Neural cell (in vitro differentiated cells): ENCODE measurements around the gene TTN. TPM values are rescaled to one million over a fixed set of nuclear protein-coding genes. Genes with fewer than 3 reads are reported as not detected.
"Not testable (repeated sequence)": the region's sequence is repeated elsewhere in the genome, so short reads cannot be mapped to it uniquely, and the experiment has no call there.

Source experiments
- H2AFZ ChIP-seq: fragments of 200-600, 300-800 bp; sonication (generic), shearing (Covaris generic); 2 replicates; pipeline ENCODE4 v1.6.0; 2014; ENCODE audit warnings: low read depth, mild to moderate bottlenecking, antibody characterized with exemption, low read length, moderate library complexity
- H3F3A ChIP-seq: fragments of 200-600 bp; shearing (Covaris generic); 2 replicates; pipeline ENCODE4 v1.6.1; 2016; ENCODE audit warnings: mild to moderate bottlenecking, moderate library complexity, mixed read lengths, antibody characterized with exemption, low read length; ENCODE audit not compliant: insufficient read depth, poor library complexity, severe bottlenecking
- H3K27ac ChIP-seq: fragments of 200-600, 300-800 bp; sonication (generic), shearing (Covaris generic); 2 replicates; pipeline ENCODE4 v1.5.1; 2014; ENCODE audit warnings: mild to moderate bottlenecking, low read length, moderate library complexity
- H3K27me3 ChIP-seq: fragments of 300-800, 200-600 bp; sonication (generic), shearing (Covaris generic); 2 replicates; pipeline ENCODE4 v1.6.0; 2014; ENCODE audit warnings: mild to moderate bottlenecking, low read depth, low read length, moderate library complexity; ENCODE audit not compliant: insufficient read depth
- H3K36me3 ChIP-seq: fragments of 300-800, 200-600 bp; sonication (generic), shearing (Covaris generic); 2 replicates; pipeline ENCODE4 v1.5.1; 2014; ENCODE audit warnings: mild to moderate bottlenecking, antibody characterized with exemption, low read length, moderate library complexity; ENCODE audit not compliant: insufficient read depth
- H3K4me2 ChIP-seq: fragments of 300-800, 200-600 bp; sonication (generic), shearing (Covaris generic); 2 replicates; pipeline ENCODE4 v1.6.0; 2014; ENCODE audit warnings: mild to moderate bottlenecking, low read length
- H3K4me3 ChIP-seq: fragments of 300-800, 200-600 bp; sonication (generic), shearing (Covaris generic); 2 replicates; pipeline ENCODE4 v1.5.1; 2014; ENCODE audit warnings: mild to moderate bottlenecking, low read length, moderate library complexity
- H3K79me2 ChIP-seq: fragments of 200-600 bp; shearing (Covaris generic); replicated peaks from 2 replicates; pipeline ENCODE4 v1.6.0; 2014; ENCODE audit warnings: mild to moderate bottlenecking, low read length, moderate library complexity; ENCODE audit not compliant: insufficient read depth
- H3K9ac ChIP-seq: fragments of 300-800, 200-600 bp; sonication (generic), shearing (Covaris generic); 2 replicates; pipeline ENCODE4 v1.6.1; 2016; ENCODE audit warnings: mild to moderate bottlenecking, low read length, mixed read lengths
- H3K9me2 ChIP-seq: fragments of 200-600 bp; shearing (Covaris generic); 2 replicates; pipeline ENCODE4 v1.6.1; 2016; ENCODE audit warnings: mild to moderate bottlenecking, low read length, mixed read lengths; ENCODE audit not compliant: insufficient read depth
- H3K9me3 ChIP-seq: fragments of 200-600, 300-800 bp; sonication (generic), shearing (Covaris generic); 2 replicates; pipeline ENCODE4 v1.6.1; 2016; ENCODE audit warnings: mild to moderate bottlenecking, mixed run types, low read length, moderate library complexity, mixed read lengths
- H4K20me1 ChIP-seq: fragments of 200-600 bp; shearing (Covaris generic); 2 replicates; pipeline ENCODE4 v1.6.1; 2016; ENCODE audit warnings: mild to moderate bottlenecking, mixed run types; ENCODE audit not compliant: insufficient read depth
- CTCF ChIP-seq: fragments of 450-650 bp; IDR thresholded peaks from 2 replicates; pipeline ENCODE4 v1.5.1; 2014; ENCODE audit warnings: antibody characterized with exemption, mild to moderate bottlenecking, moderate library complexity; ENCODE audit not compliant: poor library complexity, severe bottlenecking
- EP300 ChIP-seq: fragments of 450-650 bp; conservative IDR thresholded peaks from 2 replicates; pipeline ENCODE4 v1.6.1; 2014; ENCODE audit warnings: antibody characterized with exemption, mild to moderate bottlenecking, moderate library complexity; ENCODE audit not compliant: poor library complexity, severe bottlenecking
- EZH2 ChIP-seq: fragments of 200-600, 300-800 bp; shearing (Covaris generic), sonication (generic); IDR thresholded peaks from 2 replicates; pipeline ENCODE4 v1.6.1; 2014; ENCODE audit warnings: antibody characterized with exemption, low read length, borderline replicate concordance, mild to moderate bottlenecking; ENCODE audit not compliant: insufficient read depth, poor library complexity, severe bottlenecking
- MXI1 ChIP-seq: fragments of 450-650 bp; conservative IDR thresholded peaks from 2 replicates; pipeline ENCODE4 v1.6.1; 2014; ENCODE audit warnings: antibody characterized with exemption, mild to moderate bottlenecking; ENCODE audit not compliant: poor library complexity, severe bottlenecking
- POLR2AphosphoS5 ChIP-seq: IDR thresholded peaks from 2 replicates; pipeline ENCODE4 v1.6.1; 2012
- RAD21 ChIP-seq: fragments of 450-650 bp; conservative IDR thresholded peaks from 2 replicates; pipeline ENCODE4 v1.6.1; 2014; ENCODE audit warnings: antibody characterized with exemption, mild to moderate bottlenecking, moderate library complexity
- SMC3 ChIP-seq: fragments of 450-650 bp; conservative IDR thresholded peaks from 2 replicates; pipeline ENCODE4 v1.6.1; 2014; ENCODE audit warnings: antibody characterized with exemption, mild to moderate bottlenecking, moderate library complexity; ENCODE audit not compliant: poor library complexity
- TAF1 ChIP-seq: IDR thresholded peaks from 2 replicates; pipeline ENCODE4 v1.6.1; 2012; ENCODE audit warnings: low read depth
- polyA plus RNA-seq: library from polyadenylated mRNA; depleted of rRNA; stranded (reverse); fragments of >200 nt; gene quantifications from 2 replicates; pipeline ENCODE4 v1.2.3, GENCODE V29; 2014
- TF ChIP-seq, protein P1 (sequence below): IDR thresholded peaks from 2 replicates; pipeline ENCODE4 v1.6.1; 2012; ENCODE audit warnings: borderline replicate concordance

The TTN gene
- polyA plus RNA-seq, 1 donor from 2014 or later, result 0.10 TPM

DNA sequence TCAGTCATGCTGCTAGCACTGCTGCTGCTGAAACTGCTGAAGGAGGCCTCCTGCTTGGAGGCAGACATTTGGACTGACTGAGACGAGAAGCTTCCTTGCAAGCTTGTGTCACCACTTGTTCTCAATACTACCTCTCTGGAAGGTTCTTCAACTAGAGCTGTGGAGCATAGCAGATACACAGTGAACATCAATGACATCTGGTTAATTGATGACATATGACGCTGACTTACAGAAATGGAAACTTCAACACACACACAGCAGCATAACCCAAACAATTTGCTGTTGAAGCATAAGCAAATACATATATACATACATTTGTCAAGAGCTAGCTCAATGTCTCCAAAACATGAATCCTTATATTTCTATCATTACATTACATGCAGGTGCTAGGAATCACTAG is 279.6 kb downstream of the TTN start:
- Histone ChIP-seq H3F3A (no peaks in the 10 kb centered on the region), H3K9ac (no peak overlapping the region), H3K4me2 (no peak overlapping the region), H4K20me1 (no peaks in the 10 kb centered on the region), H3K36me3 (no peaks in the 10 kb centered on the region), H2AFZ (no peak overlapping the region), H3K27ac (no peak overlapping the region), H3K27me3 (no peaks in the 10 kb centered on the region), H3K9me2 (no peaks in the 10 kb centered on the region), H3K4me3 (no peak overlapping the region), H3K79me2 (peaks cover 8% of the 10 kb centered on the region), H3K9me3 (no peaks in the 10 kb centered on the region)
- TF ChIP-seq, protein P1, sequence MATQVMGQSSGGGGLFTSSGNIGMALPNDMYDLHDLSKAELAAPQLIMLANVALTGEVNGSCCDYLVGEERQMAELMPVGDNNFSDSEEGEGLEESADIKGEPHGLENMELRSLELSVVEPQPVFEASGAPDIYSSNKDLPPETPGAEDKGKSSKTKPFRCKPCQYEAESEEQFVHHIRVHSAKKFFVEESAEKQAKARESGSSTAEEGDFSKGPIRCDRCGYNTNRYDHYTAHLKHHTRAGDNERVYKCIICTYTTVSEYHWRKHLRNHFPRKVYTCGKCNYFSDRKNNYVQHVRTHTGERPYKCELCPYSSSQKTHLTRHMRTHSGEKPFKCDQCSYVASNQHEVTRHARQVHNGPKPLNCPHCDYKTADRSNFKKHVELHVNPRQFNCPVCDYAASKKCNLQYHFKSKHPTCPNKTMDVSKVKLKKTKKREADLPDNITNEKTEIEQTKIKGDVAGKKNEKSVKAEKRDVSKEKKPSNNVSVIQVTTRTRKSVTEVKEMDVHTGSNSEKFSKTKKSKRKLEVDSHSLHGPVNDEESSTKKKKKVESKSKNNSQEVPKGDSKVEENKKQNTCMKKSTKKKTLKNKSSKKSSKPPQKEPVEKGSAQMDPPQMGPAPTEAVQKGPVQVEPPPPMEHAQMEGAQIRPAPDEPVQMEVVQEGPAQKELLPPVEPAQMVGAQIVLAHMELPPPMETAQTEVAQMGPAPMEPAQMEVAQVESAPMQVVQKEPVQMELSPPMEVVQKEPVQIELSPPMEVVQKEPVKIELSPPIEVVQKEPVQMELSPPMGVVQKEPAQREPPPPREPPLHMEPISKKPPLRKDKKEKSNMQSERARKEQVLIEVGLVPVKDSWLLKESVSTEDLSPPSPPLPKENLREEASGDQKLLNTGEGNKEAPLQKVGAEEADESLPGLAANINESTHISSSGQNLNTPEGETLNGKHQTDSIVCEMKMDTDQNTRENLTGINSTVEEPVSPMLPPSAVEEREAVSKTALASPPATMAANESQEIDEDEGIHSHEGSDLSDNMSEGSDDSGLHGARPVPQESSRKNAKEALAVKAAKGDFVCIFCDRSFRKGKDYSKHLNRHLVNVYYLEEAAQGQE, result no peak
- TF ChIP-seq SMC3, result no peak
- no peak for TF ChIP-seq EZH2

GRCh38 chr2:178526256-178526655 is 281.0 kb downstream of the TTN start:
- Histone ChIP-seq H3K9ac (no peak overlapping the region), H3K27me3 (no peaks in the 10 kb centered on the region), H3K4me3 (no peak overlapping the region), H3K9me2 (no peaks in the 10 kb centered on the region), H3K4me2 (no peak overlapping the region), H3K36me3 (no peaks in the 10 kb centered on the region), H4K20me1 (no peaks in the 10 kb centered on the region), H3K27ac (no peak overlapping the region), H3F3A (no peaks in the 10 kb centered on the region), H3K9me3 (no peaks in the 10 kb centered on the region), H3K79me2 (peaks cover 8% of the 10 kb centered on the region), H2AFZ (no peak overlapping the region)
- TF ChIP-seq TAF1, result no peak
- no peak for TF ChIP-seq CTCF
- TF ChIP-seq RAD21, result no peak
- no peak for TF ChIP-seq EP300
- no peak for TF ChIP-seq MXI1
- no peak for TF ChIP-seq SMC3
- no peak for TF ChIP-seq POLR2AphosphoS5
- TF ChIP-seq, protein P1, result no peak
- TF ChIP-seq EZH2, result no peak

DNA sequence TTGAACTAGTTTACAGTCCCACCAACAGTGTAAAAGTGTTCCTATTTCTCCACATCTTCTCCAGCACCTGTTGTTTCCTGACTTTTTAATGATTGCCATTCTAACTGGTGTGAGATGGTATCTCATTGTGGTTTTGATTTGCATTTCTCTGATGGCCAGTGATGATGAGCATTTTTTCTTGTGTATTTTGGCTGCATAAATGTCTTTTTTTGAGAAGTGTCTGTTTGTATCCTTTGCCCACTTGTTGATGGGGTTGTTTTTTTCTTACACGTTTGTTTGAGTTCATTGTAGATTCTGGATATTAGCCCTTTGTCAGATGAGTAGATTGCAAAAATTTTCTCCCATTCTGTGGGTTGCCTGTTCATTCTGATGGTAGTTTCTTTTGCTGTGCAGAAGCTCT is 281.8 kb downstream of the TTN start:
- H3K27me3 ChIP-seq, result not testable (repeated sequence)

DNA sequence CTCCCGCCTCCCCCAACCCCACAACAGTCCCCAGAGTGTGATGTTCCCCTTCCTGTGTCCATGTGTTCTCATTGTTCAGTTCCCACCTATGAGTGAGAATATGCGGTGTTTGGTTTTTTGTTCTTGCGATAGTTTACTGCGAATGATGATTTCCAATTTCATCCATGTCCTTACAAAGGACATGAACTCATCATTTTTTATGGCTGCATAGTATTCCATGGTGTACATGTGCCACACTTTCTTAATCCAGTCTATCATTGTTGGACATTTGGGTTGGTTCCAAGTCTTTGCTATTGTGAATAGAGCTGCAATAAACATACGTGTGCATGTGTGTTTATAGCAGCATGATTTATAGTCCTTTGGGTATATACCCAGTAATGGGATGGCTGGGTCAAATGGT is 282.2 kb downstream of the TTN start:
- not testable (repeated sequence) for H3K4me3 ChIP-seq, H3K79me2 ChIP-seq, H4K20me1 ChIP-seq, H2AFZ ChIP-seq, H3K9me3 ChIP-seq, H3F3A ChIP-seq, H3K4me2 ChIP-seq, H3K9me2 ChIP-seq, H3K9ac ChIP-seq, H3K27me3 ChIP-seq, H3K36me3 ChIP-seq, H3K27ac ChIP-seq

More for the DNA sequence above, 281.8 kb downstream of the TTN start:
- H2AFZ ChIP-seq, H3K4me3 ChIP-seq, H3K9ac ChIP-seq, H3F3A ChIP-seq, H3K36me3 ChIP-seq, H3K9me2 ChIP-seq, H4K20me1 ChIP-seq, H3K27ac ChIP-seq, H3K4me2 ChIP-seq, H3K9me3 ChIP-seq, H3K79me2 ChIP-seq: not testable (repeated sequence)
